Hematopoietic multipotent progenitor cell treated with erythropoietin and hydrocortisone succinate and interleukin-3 and kit ligand, for 17 days (in vitro differentiated cells): ENCODE measurements around the gene CDON.

ENCODE experiments used
- DNase-seq: peaks from one replicate; pipeline ENCODE4 v3.0.0-alpha.2; 2015; ENCODE audit warnings: low spot score

Gene CDON

DNA sequence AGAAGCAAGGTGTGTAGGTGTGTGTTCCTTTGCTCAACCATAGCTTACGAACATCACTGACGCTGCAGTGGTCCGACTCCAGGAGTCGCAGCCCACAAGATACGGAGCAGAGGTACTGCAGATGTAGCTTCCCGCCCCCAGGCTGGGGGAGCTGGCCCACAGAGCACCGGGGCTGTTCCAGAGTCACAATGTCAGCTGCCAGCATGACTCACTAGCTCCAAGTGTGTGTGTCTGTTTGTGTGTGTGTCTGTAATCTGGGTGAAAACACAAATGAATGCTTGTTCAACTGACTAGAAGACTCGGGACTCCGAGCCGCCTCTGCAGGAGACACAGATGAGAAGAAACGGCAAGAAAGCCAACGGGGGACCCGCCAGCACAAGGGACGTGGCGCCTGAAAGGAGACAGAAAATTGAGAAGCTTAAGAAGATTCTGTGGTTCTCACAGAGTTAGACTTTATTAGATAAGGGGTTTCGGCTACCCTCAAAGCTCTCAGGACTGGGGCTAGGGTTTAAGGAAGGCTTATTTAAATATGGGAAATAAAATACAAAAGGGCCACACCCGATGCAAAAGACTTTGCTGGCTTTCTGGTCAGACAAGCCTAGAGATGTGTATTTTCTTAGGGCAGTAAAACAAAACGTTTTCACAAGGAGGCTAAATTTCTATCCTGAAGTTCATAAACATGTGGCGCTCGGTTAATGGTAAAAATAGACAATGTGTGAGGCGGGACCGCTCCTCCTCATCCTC lies 106.1 kb downstream of the CDON start:
- no peak for DNase-seq

- DNase-seq, result no peak
These were observed 106.8 kb downstream of the CDON start for GRCh38 chr11:125955856-125956255.

- no peak for DNase-seq
These were observed 107.6 kb downstream of the CDON start for GRCh38 chr11:125954945-125955640.

- DNase-seq, result no peak
These were observed 108.3 kb downstream of the CDON start for GRCh38 chr11:125954123-125954944.

GRCh38 chr11:125953401-125953935 lies 109.2 kb downstream of the CDON start:
- DNase-seq, result no peak

DNA sequence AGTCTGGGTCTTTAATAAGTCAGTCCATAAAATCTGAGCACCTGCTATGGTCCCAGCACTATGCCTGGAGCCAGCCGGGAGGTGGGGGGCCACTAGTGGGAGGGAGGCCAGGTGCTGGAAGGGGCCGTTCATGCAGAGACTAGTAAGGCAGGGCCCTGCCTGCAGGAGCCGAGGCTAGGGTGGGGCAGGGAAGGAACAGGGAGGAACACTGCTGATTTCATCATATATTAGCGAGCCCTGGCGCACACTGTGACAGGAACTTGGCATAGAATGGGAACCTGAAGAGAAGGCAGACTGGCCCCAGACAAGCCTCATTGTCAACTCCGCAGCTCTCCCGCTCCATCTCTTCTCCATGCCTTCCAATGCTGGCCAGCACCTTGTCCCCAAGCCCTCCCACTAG lies 109.7 kb downstream of the CDON start:
- DNase-seq, result no peak

GRCh38 chr11:125952559-125952958 lies 110.1 kb downstream of the CDON start:
- no peak for DNase-seq

DNA sequence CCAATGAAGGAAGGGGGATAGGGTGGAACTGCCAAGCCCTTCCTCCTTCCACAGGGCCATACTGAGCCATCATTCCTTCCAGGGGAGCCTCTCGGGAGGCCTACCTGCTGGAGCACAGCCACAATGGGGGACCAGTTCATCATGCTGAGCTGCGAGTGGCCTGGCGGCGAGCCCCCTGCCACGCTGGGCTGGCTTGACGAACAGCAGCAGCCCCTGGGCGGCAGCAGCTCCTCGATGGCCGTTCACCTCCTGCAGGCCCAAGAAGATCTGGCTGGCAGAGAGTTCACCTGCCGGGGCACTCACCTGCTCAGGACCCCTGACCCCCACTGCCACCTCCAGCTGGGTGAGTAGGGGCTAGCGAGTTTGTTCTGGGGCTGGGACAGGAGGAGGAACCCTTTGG lies 110.9 kb downstream of the CDON start:
- no peak for DNase-seq

GRCh38 chr11:125950696-125951651 lies 111.7 kb downstream of the CDON start:
- no peak for DNase-seq

GRCh38 chr11:125950178-125950490 lies 112.5 kb downstream of the CDON start:
- no peak for DNase-seq

- no peak for DNase-seq
These were observed 113.1 kb downstream of the CDON start for GRCh38 chr11:125949271-125950177.

GRCh38 chr11:125948278-125949051 lies 114.2 kb downstream of the CDON start:
- no peak for DNase-seq

DNA sequence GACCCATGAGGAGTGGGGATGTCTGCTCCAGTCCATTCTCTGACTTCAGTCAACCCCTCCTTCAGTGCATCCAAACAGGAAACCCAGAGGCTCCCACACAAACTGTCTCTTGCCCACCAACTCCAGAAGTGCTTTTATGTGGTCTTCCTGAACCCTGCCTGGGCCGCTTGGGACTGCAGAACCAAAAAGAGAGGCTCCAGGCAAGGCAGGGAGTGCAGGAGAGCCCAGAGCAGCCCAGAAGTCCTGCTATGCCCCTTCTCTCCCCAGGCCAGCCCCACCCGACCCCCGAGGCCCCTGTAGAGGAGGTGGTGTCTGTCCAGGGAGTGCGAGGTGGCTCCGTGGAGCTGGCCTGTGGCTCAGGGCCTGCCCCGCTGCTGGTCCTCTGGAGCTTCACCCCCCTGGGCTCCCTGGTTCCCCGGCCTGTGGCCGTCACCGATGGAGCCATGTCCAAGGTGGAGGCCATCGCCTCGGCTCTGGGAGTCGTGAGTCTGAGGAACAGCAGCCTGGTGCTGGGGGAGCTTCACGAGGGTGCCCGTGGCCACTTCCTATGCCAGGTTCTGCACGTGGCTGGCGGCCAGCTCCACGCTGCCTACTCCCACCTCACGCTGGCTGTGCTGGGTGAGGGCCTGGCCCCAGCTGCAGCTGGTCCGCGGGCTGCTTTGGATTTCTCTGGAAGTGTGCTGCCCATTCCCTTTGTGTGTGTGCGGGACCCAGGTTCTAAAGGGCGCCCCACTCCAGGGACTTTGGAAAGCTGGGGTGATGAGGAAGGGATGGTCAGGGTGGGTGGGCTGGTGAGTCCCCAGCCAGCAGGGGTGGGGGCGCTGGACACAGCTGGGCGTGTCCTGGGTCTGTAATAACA lies 115.0 kb downstream of the CDON start:
- DNase-seq, result no peak

GRCh38 chr11:125946712-125947418 lies 115.8 kb downstream of the CDON start:
- no peak for DNase-seq

GRCh38 chr11:125945797-125946520 lies 116.7 kb downstream of the CDON start, which contains the start of gene VSIG10L2:
Gene VSIG10L2, plus strand, starts transcription at chr11:125946044. Its CDS starts 12 bp downstream, at chr11:125946056.
- DNase-seq, result no peak

DNA sequence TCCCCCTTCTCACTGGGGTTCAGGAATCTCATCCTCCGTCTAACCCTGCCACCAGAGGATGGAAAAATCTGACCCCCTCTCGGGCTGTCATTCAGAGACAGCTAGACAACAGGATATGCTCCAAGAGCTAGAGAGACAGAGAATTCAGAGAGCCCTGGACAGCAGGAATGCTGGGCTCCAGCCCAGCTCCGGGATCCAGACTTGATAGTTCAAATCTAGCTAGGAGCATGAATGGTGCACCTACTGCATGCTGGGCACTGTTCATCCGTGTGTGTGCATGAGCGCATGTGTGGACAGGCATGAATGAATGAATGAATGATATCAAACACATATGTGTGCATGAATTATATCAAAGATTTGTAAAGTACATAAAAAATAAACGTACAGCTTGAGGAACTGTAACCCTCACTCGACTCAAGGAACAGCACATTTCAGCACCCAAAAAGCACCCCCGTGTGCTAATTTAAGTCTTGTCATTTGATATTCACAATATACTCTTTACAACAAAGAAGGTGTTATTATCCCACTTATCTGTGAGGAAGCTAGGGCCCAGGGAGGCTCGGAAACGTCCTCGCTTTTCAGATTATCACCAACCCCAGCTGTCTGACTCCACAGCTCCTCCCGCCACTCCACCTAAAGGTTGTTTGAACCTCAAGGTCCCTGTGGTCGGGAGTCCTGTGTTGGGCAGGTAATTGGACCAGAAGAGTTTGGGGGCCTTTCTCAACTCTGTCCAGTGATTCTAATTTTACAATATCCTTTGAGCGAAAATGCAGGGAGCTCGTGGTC lies 117.5 kb downstream of the CDON start:
- no peak for DNase-seq
